ENCODE results near the gene LIMK2. TPM values are rescaled to one million over a fixed set of nuclear protein-coding genes. Genes with fewer than 3 reads are reported as not detected.

The LIMK2 gene
- total RNA-seq, 2 donors from 2014 or later = 7.5 to 9.8 TPM

GRCh38 chr22:31287818-31288495, 75.9 kb downstream of the LIMK2 start:
- Histone ChIP-seq H3K4me1 (peaks cover 0 to 43% of the 10 kb centered on the region in 2 donors), H3K27me3 (no peaks in the 10 kb centered on the region), H3K36me3 (peaks cover 57% of the 10 kb centered on the region), H3K4me3 (no peak overlapping the region), H3K9me3 (no peaks in the 10 kb centered on the region), H3K27ac (peak overlapping the region; percentile 50 to 99)
- no peak for DNase-seq (ENCODE audit: low spot score)
- TF ChIP-seq CTCF (IDR thresholded peaks at IDR 0.05) = no peak

GRCh38 chr22:31288496-31289240, 76.6 kb downstream of the LIMK2 start:
- DNase-seq (ENCODE audit: low spot score) = no peak
- peaks cover 0 to 48% of the 10 kb centered on the region in 2 donors for H3K4me1 ChIP-seq
- H3K27me3 ChIP-seq = no peaks in the 10 kb centered on the region
- H3K27ac ChIP-seq = peak overlapping the region; percentile 93 to 99
- peaks cover 54% of the 10 kb centered on the region for H3K36me3 ChIP-seq
- no peak overlapping the region for H3K4me3 ChIP-seq
- no peak for TF ChIP-seq CTCF (IDR thresholded peaks at IDR 0.05)
- no peaks in the 10 kb centered on the region for H3K9me3 ChIP-seq

GRCh38 chr22:31289344-31289743, 77.2 kb downstream of the LIMK2 start:
- no peak overlapping the region for H3K4me3 ChIP-seq
- DNase-seq (ENCODE audit: low spot score) = no peak
- no peaks in the 10 kb centered on the region for H3K27me3 ChIP-seq
- no peaks in the 10 kb centered on the region for H3K9me3 ChIP-seq
- H3K27ac ChIP-seq = peak overlapping the region; percentile 93 to 99
- TF ChIP-seq CTCF (IDR thresholded peaks at IDR 0.05) = no peak
- H3K4me1 ChIP-seq = peaks cover 0 to 48% of the 10 kb centered on the region in 2 donors
- H3K36me3 ChIP-seq = peaks cover 48% of the 10 kb centered on the region

GRCh38 chr22:31290494-31291471, 78.7 kb downstream of the LIMK2 start:
- Histone ChIP-seq H3K36me3 (peaks cover 34% of the 10 kb centered on the region), H3K4me3 (peak overlapping the region; percentile 56 to 73), H3K9me3 (no peaks in the 10 kb centered on the region), H3K27me3 (no peaks in the 10 kb centered on the region), H3K27ac (peak overlapping the region; percentile 93 to 99), H3K4me1 (peaks cover 0 to 51% of the 10 kb centered on the region in 2 donors)
- TF ChIP-seq CTCF (IDR thresholded peaks at IDR 0.05) = no peak
- DNase-seq (ENCODE audit: low spot score) = peak; percentile 98

- Histone ChIP-seq H3K4me3 (peak overlapping the region; percentile 56 to 73), H3K27ac (peak overlapping the region; percentile 93 to 99), H3K9me3 (no peaks in the 10 kb centered on the region), H3K27me3 (no peaks in the 10 kb centered on the region), H3K4me1 (peaks cover 0 to 56% of the 10 kb centered on the region in 2 donors), H3K36me3 (peaks cover 26% of the 10 kb centered on the region)
- DNase-seq (ENCODE audit: low spot score) = peak; percentile 58
- TF ChIP-seq CTCF (IDR thresholded peaks at IDR 0.05) = no peak
These were observed 79.6 kb downstream of the LIMK2 start for GRCh38 chr22:31291481-31292235.
